GM12878 (cell line): ENCODE data around the gene MRS2. TPM values are rescaled to one million over a fixed set of nuclear protein-coding genes. Genes with fewer than 3 reads are reported as not detected.

ENCODE experiments used
- ATF7 ChIP-seq: fragments of 450-650 bp; IDR thresholded peaks from 2 replicates; pipeline ENCODE4 v1.6.1; 2016; ENCODE audit warnings: low read depth, mild to moderate bottlenecking
- BMI1 ChIP-seq: fragments of 450-650 bp; IDR thresholded peaks from 2 replicates; pipeline ENCODE4 v1.6.1; 2016; ENCODE audit warnings: mild to moderate bottlenecking, moderate library complexity, borderline replicate concordance
- CREB1 ChIP-seq: IDR thresholded peaks from 2 replicates; pipeline ENCODE4 v1.6.1; 2012; ENCODE audit warnings: low read depth, mild to moderate bottlenecking, inconsistent platforms
- CUX1 ChIP-seq: IDR thresholded peaks from 2 replicates; pipeline ENCODE4 v1.6.1; 2012; ENCODE audit warnings: improper control_type of control experiment, low read depth, low read length; ENCODE audit not compliant: insufficient replicate concordance
- FOXK2 ChIP-seq: fragments of 450-650 bp; IDR thresholded peaks from 2 replicates; pipeline ENCODE4 v1.6.1; 2017; ENCODE audit warnings: mild to moderate bottlenecking, moderate library complexity
- HDAC2 ChIP-seq: fragments of 200-600 bp; sonication (generic); IDR thresholded peaks from 2 replicates; pipeline ENCODE4 v1.6.1; 2017
- NBN ChIP-seq: fragments of 450-650 bp; IDR thresholded peaks from 2 replicates; pipeline ENCODE4 v1.6.1; 2016
- NFXL1 ChIP-seq: fragments of 450-650 bp; IDR thresholded peaks from 2 replicates; pipeline ENCODE4 v1.6.1; 2017; ENCODE audit warnings: antibody characterized with exemption, mild to moderate bottlenecking, borderline replicate concordance
- NFYA ChIP-seq: IDR thresholded peaks from 2 replicates; pipeline ENCODE4 v1.6.1; 2011; ENCODE audit warnings: low read depth, mild to moderate bottlenecking, low read length, improper control_type of control experiment, borderline replicate concordance
- PAX5 ChIP-seq: IDR thresholded peaks from 2 replicates; pipeline ENCODE4 v1.6.1; 2011; ENCODE audit warnings: low read depth, low read length, borderline replicate concordance
- PAX8 ChIP-seq: fragments of 450-650 bp; IDR thresholded peaks from 2 replicates; pipeline ENCODE4 v1.6.1; 2017; ENCODE audit warnings: mild to moderate bottlenecking, moderate library complexity
- POLR2AphosphoS2 ChIP-seq: IDR thresholded peaks from 2 replicates; pipeline ENCODE4 v1.6.1; 2011; ENCODE audit warnings: low read depth, mild to moderate bottlenecking, low read length, improper control_type of control experiment, moderate library complexity
- POLR2AphosphoS5 ChIP-seq: IDR thresholded peaks from 2 replicates; pipeline ENCODE4 v1.6.1; 2011; ENCODE audit warnings: mild to moderate bottlenecking, low read length, inconsistent platforms
- RB1 ChIP-seq: fragments of 450-650 bp; formaldehyde crosslinking; IDR thresholded peaks from 2 replicates; pipeline ENCODE4 v1.6.1; 2017; ENCODE audit warnings: mild to moderate bottlenecking, borderline replicate concordance
- RELA ChIP-seq: fragments of 450-650 bp; IDR thresholded peaks from 2 replicates; pipeline ENCODE4 v1.8.0; 2014; ENCODE audit warnings: borderline replicate concordance; ENCODE audit not compliant: partially characterized antibody
- RFX5 ChIP-seq: IDR thresholded peaks from 2 replicates; pipeline ENCODE4 v1.6.1; 2011; ENCODE audit warnings: low read depth, low read length, improper control_type of control experiment
- SREBF2 ChIP-seq: IDR thresholded peaks from 2 replicates; pipeline ENCODE4 v1.6.1; 2012; ENCODE audit warnings: mild to moderate bottlenecking, low read length
- STAT1 ChIP-seq: fragments of 450-650 bp; conservative IDR thresholded peaks from 2 replicates; pipeline ENCODE4 v1.6.1; 2014; ENCODE audit warnings: antibody characterized with exemption, mild to moderate bottlenecking
- USF2 ChIP-seq: IDR thresholded peaks from 2 replicates; pipeline ENCODE4 v1.6.1; 2011; ENCODE audit warnings: low read depth, low read length, improper control_type of control experiment, borderline replicate concordance
- WRNIP1 ChIP-seq: IDR thresholded peaks from 2 replicates; pipeline ENCODE4 v1.6.1; 2011; ENCODE audit warnings: low read depth, low read length, improper control_type of control experiment, borderline replicate concordance
- YBX1 ChIP-seq: fragments of 450-650 bp; IDR thresholded peaks from 2 replicates; pipeline ENCODE4 v1.6.1; 2016; ENCODE audit warnings: antibody characterized with exemption
- YY1 ChIP-seq: IDR thresholded peaks from 2 replicates; pipeline ENCODE4 v1.6.1; 2011; ENCODE audit warnings: low read depth, mild to moderate bottlenecking, low read length
- ZNF217 ChIP-seq: fragments of 450-650 bp; IDR thresholded peaks from 2 replicates; pipeline ENCODE4 v1.6.1; 2017; ENCODE audit warnings: antibody characterized with exemption, mild to moderate bottlenecking
- ZNF274 ChIP-seq: IDR thresholded peaks from one replicate; pipeline ENCODE4 v1.8.0; 2011; ENCODE audit not compliant: insufficient read length, insufficient read depth
- polyA plus RNA-seq, 11 experiments: library from polyadenylated mRNA; depleted of rRNA in 4 of 11; unstranded in 6 of 11; stranded (reverse) in 5 of 11; fragments of >200 nt; fragmentation: Nextera tagmentation in 4 of 11; fragmentation: Illumina TruSeq in 1 of 11; extraction: Ambion mirVana in 4 of 11; extraction: Trizol in 1 of 11; gene quantifications; 1 replicate in 1 of 11; 2 replicates in 10 of 11; pipeline versions ENCODE4 v1.2.1 to v1.2.3, GENCODE V29; 2011 to 2016; ENCODE audit warnings: inconsistent platforms in 2 of 11, missing spikeins in 2 of 11, low read depth in 1 of 11
- total RNA-seq, 4 experiments: library from RNA; depleted of rRNA in 3 of 4; stranded (reverse); fragments of >200 nt in 3 of 4; fragmentation: Illumina TruSeq in 1 of 4; extraction: Trizol in 1 of 4; gene quantifications; 2 replicates each; pipeline versions ENCODE4 v1.2.1 to v1.2.3, GENCODE V29; 2013 to 2021

The MRS2 gene
- total and polyA plus RNA-seq, 10 of the 15 experiments (the other 5 are each of a cell fraction or from before 2014, with no cell fraction given): 7.5 to 29.9 (median 24.2) TPM

GRCh38 chr6:24359640-24360454 is 42.9 kb upstream of the MRS2 start (continued):
- TF ChIP-seq ZNF274 (no peak), RFX5 (no peak), HDAC2 (no peak), ATF7 (no peak), ZNF217 (0 out of 2 replicates have a peak, but pooled peaks have one; percentile 30), STAT1 (no peak), RELA (no peak), PAX5 (no peak; the same call in 1 of the 2 replicates), RB1 (no peak), POLR2AphosphoS5 (no peak), BMI1 (peak; percentile 95), YY1 (no peak), USF2 (no peak; the same call in 1 of the 2 replicates), CREB1 (no peak), WRNIP1 (no peak), NFYA (no peak), FOXK2 (no peak), YBX1 (no peak), NBN (0 out of 2 replicates have a peak, but pooled peaks have one; percentile 36), CUX1 (no peak), POLR2AphosphoS2 (no peak), NFXL1 (no peak), PAX8 (no peak), SREBF2 (no peak)
